Measurements from ENCODE around the gene HSPB7.
"Not testable (repeated sequence)": the region's sequence is repeated elsewhere in the genome, so short reads cannot be mapped to it uniquely, and the experiment has no call there.

HSPB7 gene

GRCh38 chr1:16054598-16055540 is 37.0 kb upstream of the HSPB7 start:
- Histone ChIP-seq H2AFZ (ENCODE audit: low read depth, low read length) (no peak overlapping the region), H3K9ac (ENCODE audit: low read length) (no peak overlapping the region), H3K79me2 (ENCODE audit: low read length) (no peaks in the 10 kb centered on the region), H3K36me3 (replicated peaks; ENCODE audit: low read depth, low read length) (no peaks in the 10 kb centered on the region), H3K4me2 (ENCODE audit: low read length) (no peak overlapping the region), H3K27ac (ENCODE audit: low read length) (no peak overlapping the region), H4K20me1 (ENCODE audit: insufficient read depth, low read length) (no peaks in the 10 kb centered on the region), H3K9me3 (ENCODE audit: insufficient read depth, low read length) (no peaks in the 10 kb centered on the region), H3K4me3 (ENCODE audit: low read length) (no peak overlapping the region), H3K27me3 (ENCODE audit: low read depth, low read length) (no peaks in the 10 kb centered on the region), H3K4me1 (ENCODE audit: low read length) (peaks cover 9% of the 10 kb centered on the region; the same call in 1 of the 2 replicates)
- TF ChIP-seq EZH2phosphoT487 (IDR thresholded peaks at IDR 0.05; ENCODE audit: low read depth) (no peak), CTCF (IDR thresholded peaks at IDR 0.05; ENCODE audit: low read depth, low read length) (no peak)

GRCh38 chr1:16053781-16054502 is 36.1 kb upstream of the HSPB7 start:
- Histone ChIP-seq H2AFZ (ENCODE audit: low read depth, low read length) (no peak overlapping the region), H4K20me1 (ENCODE audit: insufficient read depth, low read length) (no peaks in the 10 kb centered on the region), H3K4me1 (ENCODE audit: low read length) (peaks cover 6% of the 10 kb centered on the region; the same call in 1 of the 2 replicates), H3K9me3 (ENCODE audit: insufficient read depth, low read length) (no peaks in the 10 kb centered on the region), H3K36me3 (replicated peaks; ENCODE audit: low read depth, low read length) (no peaks in the 10 kb centered on the region), H3K4me3 (ENCODE audit: low read length) (no peak overlapping the region), H3K79me2 (ENCODE audit: low read length) (no peaks in the 10 kb centered on the region), H3K9ac (ENCODE audit: low read length) (no peak overlapping the region), H3K4me2 (ENCODE audit: low read length) (no peak overlapping the region), H3K27me3 (ENCODE audit: low read depth, low read length) (no peaks in the 10 kb centered on the region), H3K27ac (ENCODE audit: low read length) (no peak overlapping the region)
- no peak for TF ChIP-seq EZH2phosphoT487 (IDR thresholded peaks at IDR 0.05; ENCODE audit: low read depth)
- TF ChIP-seq CTCF (IDR thresholded peaks at IDR 0.05; ENCODE audit: low read depth, low read length): no peak

GRCh38 chr1:16051949-16052348 is 34.1 kb upstream of the HSPB7 start:
- H3K79me2 ChIP-seq (ENCODE audit: low read length); H3K9me3 ChIP-seq (ENCODE audit: insufficient read depth, low read length); H4K20me1 ChIP-seq (ENCODE audit: insufficient read depth, low read length); H2AFZ ChIP-seq (ENCODE audit: low read depth, low read length); H3K36me3 ChIP-seq (replicated peaks; ENCODE audit: low read depth, low read length); H3K27ac ChIP-seq (ENCODE audit: low read length); H3K4me1 ChIP-seq (ENCODE audit: low read length); H3K9ac ChIP-seq (ENCODE audit: low read length); H3K4me2 ChIP-seq (ENCODE audit: low read length); H3K27me3 ChIP-seq (ENCODE audit: low read depth, low read length); H3K4me3 ChIP-seq (ENCODE audit: low read length): not testable (repeated sequence)

- no peak overlapping the region for H2AFZ ChIP-seq (ENCODE audit: low read depth, low read length)
- H3K79me2 ChIP-seq (ENCODE audit: low read length): no peaks in the 10 kb centered on the region
- no peaks in the 10 kb centered on the region for H3K36me3 ChIP-seq (replicated peaks; ENCODE audit: low read depth, low read length)
- 0 out of 2 replicates have a peak, but pooled peaks cover 3% of the 10 kb centered on the region for H3K4me1 ChIP-seq (ENCODE audit: low read length)
- no peak overlapping the region for H3K4me3 ChIP-seq (ENCODE audit: low read length)
- H4K20me1 ChIP-seq (ENCODE audit: insufficient read depth, low read length): no peaks in the 10 kb centered on the region
- no peak overlapping the region for H3K9ac ChIP-seq (ENCODE audit: low read length)
- H3K27me3 ChIP-seq (ENCODE audit: low read depth, low read length): no peaks in the 10 kb centered on the region
- H3K9me3 ChIP-seq (ENCODE audit: insufficient read depth, low read length): no peaks in the 10 kb centered on the region
- no peak overlapping the region for H3K27ac ChIP-seq (ENCODE audit: low read length)
- H3K4me2 ChIP-seq (ENCODE audit: low read length): no peak overlapping the region
- no peak for TF ChIP-seq CTCF (IDR thresholded peaks at IDR 0.05; ENCODE audit: low read depth, low read length)
- TF ChIP-seq EZH2phosphoT487 (IDR thresholded peaks at IDR 0.05; ENCODE audit: low read depth): no peak
Observed at GRCh38 chr1:16051039-16051438, 33.2 kb upstream of the HSPB7 start.

Data from OCI-LY3 (cell line).